ENCODE results near the gene KIAA0753.

KIAA0753 gene

DNA sequence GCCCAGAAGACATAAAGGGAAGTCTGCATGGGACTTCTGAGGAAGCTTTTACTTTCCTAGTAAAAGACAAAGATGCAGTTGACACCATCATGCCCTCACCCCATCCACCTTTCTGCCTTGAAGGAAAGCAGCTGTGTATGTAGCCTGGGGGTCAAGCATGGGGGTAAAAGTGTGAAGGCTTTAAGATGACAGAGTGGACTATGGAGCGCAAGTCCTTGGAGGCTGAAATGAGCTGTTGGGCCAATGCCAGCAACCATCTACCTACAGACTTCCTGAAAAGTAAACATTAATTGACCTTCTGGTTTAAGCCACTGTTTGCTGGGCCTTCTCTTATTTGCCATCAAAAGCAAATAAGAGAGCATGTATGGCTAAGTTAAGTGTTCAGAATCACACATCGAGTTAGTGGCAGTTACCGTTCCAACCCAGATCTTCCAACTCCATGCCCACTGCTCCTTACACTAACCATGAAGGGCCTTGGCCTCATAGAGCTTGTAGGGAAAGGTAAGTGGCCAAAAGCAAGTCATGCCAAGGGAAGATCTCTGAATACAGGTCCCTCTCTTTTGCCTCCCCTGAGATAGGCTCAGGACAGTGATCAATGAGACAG lies 42.7 kb upstream of the KIAA0753 start:
- in situ Hi-C loops (cut with HindIII; ENCODE audit: low sequenced_read_pairs): loop anchor here (25.0 kb wide), 1 partner anchor 179 kb away; no protein-coding TSS in a partner anchor
- no peak overlapping the region for H3K4me3 ChIP-seq (ENCODE audit: low read depth, low read length)
- TF ChIP-seq CTCF (IDR thresholded peaks at IDR 0.05; ENCODE audit: low read depth, low read length, missing control alignments): no peak
- no peak for DNase-seq (ENCODE audit: low read depth)

GRCh38 chr17:6682339-6682738 lies 41.8 kb upstream of the KIAA0753 start:
- H3K4me3 ChIP-seq (ENCODE audit: low read depth, low read length): no peak overlapping the region
- no peak for DNase-seq (ENCODE audit: low read depth)
- no peak for TF ChIP-seq CTCF (IDR thresholded peaks at IDR 0.05; ENCODE audit: low read depth, low read length, missing control alignments)
- in situ Hi-C loops (cut with HindIII; ENCODE audit: low sequenced_read_pairs): loop anchor here (25.0 kb wide), 1 partner anchor 180 kb away; no protein-coding TSS in a partner anchor

- H3K4me3 ChIP-seq (ENCODE audit: low read depth, low read length): no peak overlapping the region
- no peak for TF ChIP-seq CTCF (IDR thresholded peaks at IDR 0.05; ENCODE audit: low read depth, low read length, missing control alignments)
- no peak for DNase-seq (ENCODE audit: low read depth)
- in situ Hi-C loops (cut with HindIII; ENCODE audit: low sequenced_read_pairs): loop anchor here (25.0 kb wide), 1 partner anchor 181 kb away; no protein-coding TSS in a partner anchor
These were observed 41.2 kb upstream of the KIAA0753 start for GRCh38 chr17:6681671-6682070.

GRCh38 chr17:6681176-6681575 lies 40.7 kb upstream of the KIAA0753 start:
- no peak overlapping the region for H3K4me3 ChIP-seq (ENCODE audit: low read depth, low read length)
- TF ChIP-seq CTCF (IDR thresholded peaks at IDR 0.05; ENCODE audit: low read depth, low read length, missing control alignments): no peak
- in situ Hi-C loops (cut with HindIII; ENCODE audit: low sequenced_read_pairs): loop anchor here (25.0 kb wide), 1 partner anchor 181 kb away; no protein-coding TSS in a partner anchor
- no peak for DNase-seq (ENCODE audit: low read depth)

- TF ChIP-seq CTCF (IDR thresholded peaks at IDR 0.05; ENCODE audit: low read depth, low read length, missing control alignments): no peak
- no peak overlapping the region for H3K4me3 ChIP-seq (ENCODE audit: low read depth, low read length)
- in situ Hi-C loops (cut with HindIII; ENCODE audit: low sequenced_read_pairs): loop anchor here (25.0 kb wide), 1 partner anchor 183 kb away; no protein-coding TSS in a partner anchor
- no peak for DNase-seq (ENCODE audit: low read depth)
These were observed 38.7 kb upstream of the KIAA0753 start for GRCh38 chr17:6679241-6679640.

DNA sequence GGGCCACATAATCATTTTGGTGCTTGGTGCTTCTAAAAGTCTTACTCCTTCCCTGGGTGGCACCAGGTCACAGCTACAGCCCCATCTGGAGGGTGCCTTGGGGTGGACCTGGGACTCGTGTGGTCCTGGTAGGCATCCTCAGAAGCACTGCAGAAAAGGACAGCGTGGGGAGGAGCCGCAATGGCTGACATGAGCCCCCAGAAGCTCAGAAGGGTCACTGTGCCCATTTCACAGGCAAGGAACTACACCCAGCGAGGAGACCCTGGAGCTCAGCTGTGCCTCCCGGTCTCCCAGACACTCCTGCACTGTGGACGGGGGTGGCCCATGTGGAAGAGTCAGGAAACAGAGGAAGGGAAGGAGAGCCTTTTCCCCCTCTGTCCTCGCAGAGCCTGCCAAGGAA lies 37.4 kb upstream of the KIAA0753 start:
- no peak overlapping the region for H3K4me3 ChIP-seq (ENCODE audit: low read depth, low read length)
- in situ Hi-C loops (cut with HindIII; ENCODE audit: low sequenced_read_pairs): loop anchor here (25.0 kb wide), 1 partner anchor 184 kb away; no protein-coding TSS in a partner anchor
- DNase-seq (ENCODE audit: low read depth): no peak

More for the DNA sequence above, 37.4 kb upstream of the KIAA0753 start:
- no peak for TF ChIP-seq CTCF (IDR thresholded peaks at IDR 0.05; ENCODE audit: low read depth, low read length, missing control alignments)
